ENCODE results near the gene VCAN.

Gene VCAN

GRCh38 chr5:83568186-83568585 lies 96.6 kb downstream of the VCAN start:
- DNase-seq, result no peak

DNA sequence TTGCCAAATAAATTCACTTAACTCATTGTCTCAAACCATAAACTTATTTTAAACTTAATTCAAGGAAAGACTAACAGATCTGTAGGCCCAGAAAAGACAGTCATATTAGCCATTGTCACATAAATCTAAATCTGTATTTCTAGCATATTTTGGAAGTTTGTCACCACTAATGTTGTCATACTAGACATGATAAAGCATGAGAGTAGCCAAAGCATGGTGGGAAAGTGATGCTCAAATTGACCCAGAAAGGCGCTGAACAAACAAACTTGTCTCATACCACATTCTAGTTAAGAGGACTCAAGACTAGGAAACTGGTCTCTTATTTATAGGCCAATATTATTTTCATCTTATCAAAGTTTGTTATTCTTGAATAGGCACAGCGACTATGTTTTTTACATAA lies 99.4 kb downstream of the VCAN start:
- DNase-seq, result no peak

DNA sequence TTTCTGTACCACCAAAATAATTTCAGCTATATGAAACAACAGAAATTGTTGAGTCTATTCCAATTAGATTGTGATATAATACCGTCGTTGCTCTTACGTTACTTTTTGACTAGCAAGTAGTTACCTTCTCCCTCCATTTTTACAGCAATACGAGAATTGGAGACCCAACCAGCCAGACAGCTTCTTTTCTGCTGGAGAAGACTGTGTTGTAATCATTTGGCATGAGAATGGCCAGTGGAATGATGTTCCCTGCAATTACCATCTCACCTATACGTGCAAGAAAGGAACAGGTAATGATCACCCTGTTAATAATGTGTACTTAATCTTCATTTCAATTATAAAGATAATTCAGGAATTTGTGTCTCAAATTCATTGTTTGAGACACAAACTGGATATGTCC lies 100.7 kb downstream of the VCAN start:
- DNase-seq, result no peak

DNA sequence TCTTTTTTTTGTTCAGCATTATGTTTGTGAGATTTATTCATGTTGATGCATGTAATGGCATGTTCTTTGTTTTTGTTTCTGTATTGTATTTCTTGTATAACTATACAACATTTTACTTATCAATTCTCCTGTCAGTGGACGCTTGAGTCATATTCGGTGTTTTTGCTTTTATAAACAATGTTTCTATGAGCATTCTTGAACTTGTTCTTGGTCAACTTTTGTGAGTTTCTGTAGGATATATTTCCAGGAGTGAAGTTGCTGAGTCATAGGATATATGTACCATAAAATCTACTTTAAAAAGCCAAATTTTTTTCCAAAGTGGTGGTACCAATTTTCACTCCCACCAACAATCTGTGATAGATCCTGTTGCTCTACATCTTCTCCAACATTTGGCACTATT lies 104.8 kb downstream of the VCAN start:
- DNase-seq, result no peak

- DNase-seq, result peak; percentile 24 to 48 (median 46)
Observed at GRCh38 chr5:83577036-83577636, 105.6 kb downstream of the VCAN start.

DNA sequence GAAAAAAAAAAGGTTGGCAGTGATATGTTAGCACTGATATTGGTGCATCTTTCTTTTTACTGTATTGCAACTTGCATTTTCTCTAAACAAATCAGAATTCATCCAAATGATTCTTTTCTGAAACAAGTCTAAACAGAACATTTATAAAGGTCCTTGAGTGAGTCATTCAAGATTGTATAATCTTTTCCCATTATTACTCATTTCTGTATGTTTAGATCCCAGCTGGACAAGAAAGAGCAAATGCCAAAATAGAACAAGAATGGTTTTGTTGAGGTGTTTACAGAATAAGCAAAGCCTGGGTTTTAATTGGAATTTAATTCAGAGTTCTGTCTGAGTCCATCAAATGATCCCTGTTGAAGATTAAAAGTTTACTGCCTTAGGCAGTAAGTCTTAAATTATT lies 112.3 kb downstream of the VCAN start:
- DNase-seq, result no peak

- DNase-seq, result no peak
Observed at GRCh38 chr5:83586874-83587776, 115.6 kb downstream of the VCAN start.

DNA sequence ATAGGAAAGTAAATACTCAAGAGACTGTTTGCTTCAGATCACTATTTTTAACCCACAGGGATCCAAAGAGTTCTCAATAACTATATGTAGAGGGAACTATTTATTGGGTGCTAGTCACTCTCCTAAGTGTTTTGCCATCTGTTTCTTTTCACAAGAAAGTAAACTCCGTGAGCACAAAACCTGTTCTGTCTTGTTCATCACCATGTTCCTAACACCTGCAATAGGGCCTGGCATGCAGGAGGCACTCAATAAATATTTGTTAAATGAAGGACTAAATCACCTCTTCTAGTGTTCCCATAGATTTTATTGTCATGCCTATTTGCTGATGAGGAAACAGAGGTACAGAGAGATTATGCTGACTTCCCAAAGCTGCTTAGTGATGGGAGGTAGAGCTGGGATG lies 118.2 kb downstream of the VCAN start:
- DNase-seq, result no peak

DNA sequence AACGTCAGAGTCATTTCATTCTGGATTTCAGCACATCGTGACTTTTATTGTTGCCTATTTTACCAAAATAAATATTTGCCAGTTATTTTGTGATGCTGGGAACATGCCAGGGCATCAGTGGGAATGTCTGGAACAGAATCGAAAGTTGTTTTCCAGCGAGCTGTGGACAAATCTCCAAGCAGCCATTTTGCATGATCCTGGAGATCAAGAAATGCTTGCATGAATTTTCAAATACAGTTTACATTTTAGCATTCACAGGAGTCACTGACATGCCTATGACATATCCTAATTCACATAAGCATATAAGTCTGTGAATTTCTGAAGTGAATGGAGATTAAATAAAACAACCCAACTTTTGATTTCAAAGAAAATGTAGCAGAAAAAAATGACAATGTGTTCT lies 119.4 kb downstream of the VCAN start:
- DNase-seq, result no peak

GRCh38 chr5:83595217-83595616 lies 123.7 kb downstream of the VCAN start:
- DNase-seq, result no peak

GRCh38 chr5:83608122-83608521 lies 136.6 kb downstream of the VCAN start:
- DNase-seq, result peak; percentile 15 to 55 (median 53)

- no peak for DNase-seq
Observed at GRCh38 chr5:83614841-83615240, 143.3 kb downstream of the VCAN start.

- no peak for DNase-seq
Observed at GRCh38 chr5:83628360-83628759, 156.8 kb downstream of the VCAN start.

Measured in suppressor macrophage (primary cell).